H1 (cell line): ENCODE results near the gene DCAF15. TPM values are rescaled to one million over a fixed set of nuclear protein-coding genes. Genes with fewer than 3 reads are reported as not detected.

Experiments used
- CTCF ChIA-PET: fragments of 300-600 bp; sonication (Branson Sonifier 250); formaldehyde crosslinking; loops from one replicate; lab custom pipeline; 2021; ENCODE audit not compliant: partially characterized antibody; lab: Charles Lee
- POLR2A ChIA-PET: fragments of 300-600 bp; sonication (Branson Sonifier 250); formaldehyde crosslinking; loops from one replicate; lab custom pipeline; 2021; ENCODE audit warnings: inconsistent platforms; ENCODE audit not compliant: partially characterized antibody; lab: Charles Lee
- DNase-seq, 2 experiments: peaks; one replicate each; pipeline versions ENCODE4 v3.0.0 to v3.0.0-alpha.2; 2010 to 2022; ENCODE audit warnings: low spot score in 2 of 2, low read depth in 1 of 2, mixed read lengths in 1 of 2
- FAIRE-seq: peaks from 2 replicates; lab custom pipeline; 2011; peaks lifted over from hg19 to GRCh38; lab: Jason Lieb, UNC
- H2AFZ ChIP-seq: 2 replicates; pipeline ENCODE4 v1.8.1; 2012; ENCODE audit warnings: low read length, inconsistent platforms
- H2AK5ac ChIP-seq: 2 replicates; pipeline ENCODE4 v1.6.1; 2013; ENCODE audit warnings: low read depth, low read length
- H2BK120ac ChIP-seq: replicated peaks from 2 replicates; pipeline ENCODE3; 2013; ENCODE audit warnings: low read depth, low read length, inconsistent platforms
- H2BK12ac ChIP-seq: 2 replicates; pipeline ENCODE4 v1.6.1; 2013; ENCODE audit warnings: low read depth, low read length
- H2BK15ac ChIP-seq: 2 replicates; pipeline ENCODE4 v1.6.1; 2013; ENCODE audit warnings: low read length
- H2BK20ac ChIP-seq: 2 replicates; pipeline ENCODE4 v1.6.1; 2013; ENCODE audit warnings: low read length
- H2BK5ac ChIP-seq: 2 replicates; pipeline ENCODE4 v1.6.1; 2013; ENCODE audit warnings: low read depth, low read length
- H3K14ac ChIP-seq: 2 replicates; pipeline ENCODE4 v1.6.1; 2013; ENCODE audit warnings: inconsistent platforms; ENCODE audit not compliant: insufficient read length
- H3K18ac ChIP-seq: 2 replicates; pipeline ENCODE4 v1.6.1; 2013; ENCODE audit warnings: low read length; ENCODE audit errors: extremely low read depth
- H3K23ac ChIP-seq: 2 replicates; pipeline ENCODE4 v1.6.1; 2013; ENCODE audit warnings: inconsistent platforms; ENCODE audit not compliant: insufficient read length
- H3K23me2 ChIP-seq: 2 replicates; pipeline ENCODE4 v1.6.1; 2013; ENCODE audit warnings: low read depth, low read length
- H3K27ac ChIP-seq: 2 replicates; pipeline ENCODE4 v1.6.1; 2011; ENCODE audit warnings: low read depth, low read length, inconsistent platforms
- H3K27me3 ChIP-seq, 4 experiments: replicated peaks in 1 of 4; 1 replicate in 1 of 4; 2 replicates in 3 of 4; pipeline versions ENCODE4 v1.6.1 to v1.8.1; 2011 to 2013; ENCODE audit warnings: low read length in 3 of 4, mild to moderate bottlenecking in 3 of 4, inconsistent platforms in 2 of 4, mixed read lengths in 2 of 4, moderate library complexity in 1 of 4; ENCODE audit not compliant: control insufficient read depth in 3 of 4, insufficient read depth in 3 of 4; ENCODE audit errors: extremely low read depth in 1 of 4
- H3K36me3 ChIP-seq, 4 experiments: 2 replicates each; pipeline versions ENCODE4 v1.6.1 to v1.8.1; 2011 to 2013; ENCODE audit warnings: mild to moderate bottlenecking in 4 of 4, low read length in 3 of 4, moderate library complexity in 2 of 4, control low read depth in 1 of 4, inconsistent platforms in 1 of 4; ENCODE audit not compliant: insufficient read depth in 4 of 4, control insufficient read depth in 2 of 4
- H3K4ac ChIP-seq: replicated peaks from 2 replicates; pipeline ENCODE3; 2013; ENCODE audit warnings: low read length, low read depth, mixed read lengths, inconsistent platforms; ENCODE audit not compliant: insufficient read length
- H3K4me1 ChIP-seq, 4 experiments: replicated peaks in 1 of 4; 1 replicate in 1 of 4; 2 replicates in 3 of 4; pipeline versions ENCODE4 v1.6.1 to v1.8.1; 2011 to 2013; ENCODE audit warnings: low read length in 3 of 4, inconsistent platforms in 2 of 4, mixed read lengths in 1 of 4; ENCODE audit not compliant: insufficient read depth in 4 of 4, control insufficient read depth in 3 of 4
- H3K4me2 ChIP-seq, 2 experiments: 2 replicates each; pipeline versions ENCODE4 v1.6.1 to v1.8.1; 2011 to 2013; ENCODE audit warnings: low read depth in 2 of 2, low read length in 2 of 2, control low read depth in 1 of 2, inconsistent platforms in 1 of 2, mild to moderate bottlenecking in 1 of 2; ENCODE audit not compliant: insufficient read depth in 1 of 2
- H3K4me3 ChIP-seq, 4 experiments: fragments of 200-600, 300-600 bp in 1 of 4; sonication (generic), shearing (Covaris generic), sonication (Bioruptor Twin) in 1 of 4; 2 replicates each; pipeline versions ENCODE4 v1.5.1 to v1.8.1; 2011 to 2016; ENCODE audit warnings: low read length in 4 of 4, low read depth in 3 of 4, control low read depth in 2 of 4, inconsistent platforms in 2 of 4, mild to moderate bottlenecking in 2 of 4, mixed read lengths in 1 of 4, moderate library complexity in 1 of 4; ENCODE audit not compliant: insufficient read depth in 2 of 4; ENCODE audit errors: extremely low read depth in 1 of 4
- H3K56ac ChIP-seq: replicated peaks from 2 replicates; pipeline ENCODE3; 2013; ENCODE audit warnings: low read depth, mild to moderate bottlenecking, mixed read lengths, low read length, inconsistent platforms; ENCODE audit not compliant: insufficient read length
- H3K79me1 ChIP-seq: 2 replicates; pipeline ENCODE4 v1.6.1; 2013; ENCODE audit warnings: low read depth, low read length, control low read depth
- H3K79me2 ChIP-seq, 2 experiments: 2 replicates each; pipeline versions ENCODE4 v1.6.1 to v1.8.1; 2012 to 2013; ENCODE audit warnings: low read length in 2 of 2, mild to moderate bottlenecking in 2 of 2, inconsistent platforms in 1 of 2; ENCODE audit not compliant: insufficient read depth in 2 of 2, control insufficient read depth in 1 of 2
- H3K9ac ChIP-seq, 4 experiments: replicated peaks in 1 of 4; 1 replicate in 1 of 4; 2 replicates in 3 of 4; pipeline versions ENCODE4 v1.6.1 to v1.8.1; 2011 to 2013; ENCODE audit warnings: low read depth in 3 of 4, low read length in 3 of 4, control low read depth in 2 of 4, mild to moderate bottlenecking in 2 of 4, moderate library complexity in 2 of 4, inconsistent platforms in 1 of 4; ENCODE audit errors: extremely low read depth in 1 of 4
- H3K9me3 ChIP-seq, 2 experiments: 2 replicates each; pipeline versions ENCODE4 v1.6.1 to v1.8.1; 2012 to 2013; ENCODE audit warnings: mild to moderate bottlenecking in 2 of 2, moderate library complexity in 2 of 2, control low read depth in 1 of 2, inconsistent platforms in 1 of 2, low read depth in 1 of 2, low read length in 1 of 2, mixed read lengths in 1 of 2; ENCODE audit not compliant: insufficient read depth in 2 of 2
- H4K20me1 ChIP-seq, 2 experiments: replicated peaks in 1 of 2; 2 replicates each; pipeline versions ENCODE3 to v1.8.1; 2011 to 2013; ENCODE audit warnings: inconsistent platforms in 2 of 2, low read length in 2 of 2, mild to moderate bottlenecking in 1 of 2; ENCODE audit not compliant: insufficient read depth in 2 of 2, control insufficient read depth in 1 of 2
- H4K5ac ChIP-seq: 2 replicates; pipeline ENCODE4 v1.6.1; 2013; ENCODE audit warnings: low read length, low read depth, mixed read lengths, inconsistent platforms; ENCODE audit not compliant: insufficient read length
- H4K8ac ChIP-seq: 2 replicates; pipeline ENCODE4 v1.8.0; 2013; ENCODE audit warnings: mild to moderate bottlenecking, moderate library complexity, low read length, inconsistent platforms; ENCODE audit not compliant: insufficient read depth; ENCODE audit errors: extremely low read depth
- H4K91ac ChIP-seq: replicated peaks from 2 replicates; pipeline ENCODE3; 2013; ENCODE audit warnings: low read length, mixed read lengths, inconsistent platforms; ENCODE audit not compliant: insufficient read length
- BACH1 ChIP-seq: IDR thresholded peaks from 2 replicates; pipeline ENCODE4 v1.6.1; 2012; ENCODE audit warnings: low read length, improper control_type of control experiment
- CHD2 ChIP-seq: IDR thresholded peaks from 2 replicates; pipeline ENCODE4 v1.6.1; 2012; ENCODE audit warnings: low read length, improper control_type of control experiment
- EGR1 ChIP-seq: IDR thresholded peaks from 2 replicates; pipeline ENCODE4 v1.6.1; 2011; ENCODE audit warnings: low read depth, low read length, borderline replicate concordance
- FOSL1 ChIP-seq: IDR thresholded peaks from 2 replicates; pipeline ENCODE4 v1.6.1; 2011; ENCODE audit warnings: mild to moderate bottlenecking, low read depth, low read length, moderate library complexity; ENCODE audit not compliant: insufficient read depth
- HDAC6 ChIP-seq: IDR thresholded peaks from one replicate; pipeline ENCODE4 v1.7.1; 2012; ENCODE audit warnings: low read depth, mild to moderate bottlenecking, inconsistent platforms, low read length, moderate library complexity
- KDM5A ChIP-seq: fragments of 200-600 bp; IDR thresholded peaks from 2 replicates; pipeline ENCODE4 v1.7.1; 2012; ENCODE audit warnings: mild to moderate bottlenecking, low read length, inconsistent platforms, mixed read lengths
- NRF1 ChIP-seq: IDR thresholded peaks from 2 replicates; pipeline ENCODE4 v1.6.1; 2011; ENCODE audit warnings: mild to moderate bottlenecking, low read depth, low read length, improper control_type of control experiment
- RFX5 ChIP-seq: IDR thresholded peaks from 2 replicates; pipeline ENCODE4 v1.6.1; 2011; ENCODE audit warnings: low read depth, low read length, improper control_type of control experiment, borderline replicate concordance
- SAP30 ChIP-seq: fragments of 300-600 bp; sonication (generic); IDR thresholded peaks from 2 replicates; pipeline ENCODE4 v1.7.1; 2012; ENCODE audit warnings: low read length, moderate library complexity, mild to moderate bottlenecking, inconsistent platforms; ENCODE audit not compliant: insufficient read depth, insufficient replicate concordance
- SIN3A ChIP-seq, 2 experiments: IDR thresholded peaks in 1 of 2; conservative IDR thresholded peaks in 1 of 2; 2 replicates each; pipeline ENCODE4 v1.6.1; 2011 to 2012; ENCODE audit warnings: low read length in 2 of 2, improper control_type of control experiment in 1 of 2, low read depth in 1 of 2, mild to moderate bottlenecking in 1 of 2
- SIRT6 ChIP-seq: IDR thresholded peaks from one replicate; pipeline ENCODE4 v1.7.1; 2012; ENCODE audit warnings: low read length, inconsistent platforms
- SP2 ChIP-seq: IDR thresholded peaks from 2 replicates; pipeline ENCODE4 v1.6.1; 2012; ENCODE audit warnings: mild to moderate bottlenecking, low read length, inconsistent platforms
- SP4 ChIP-seq: IDR thresholded peaks from 2 replicates; pipeline ENCODE4 v1.6.1; 2012; ENCODE audit warnings: low read length, inconsistent platforms
- WGBS, 2 experiments: shearing (Covaris generic) in 1 of 2; methylation state at CpG; one replicate each; pipeline versions ENCODE4 v1.1.6 to v1.1.7; 2013 to 2015; ENCODE audit warnings: low lambda C conversion rate in 2 of 2, mixed read lengths in 2 of 2, inconsistent platforms in 1 of 2, low coverage in 1 of 2, missing lambda C conversion rate in 1 of 2; ENCODE audit not compliant: insufficient replicate concordance in 2 of 2, insufficient coverage in 1 of 2, insufficient read length in 1 of 2; ENCODE audit errors: extremely low coverage in 1 of 2, missing lambda C conversion rate in 1 of 2; 5-methylcytosine and 5-hydroxymethylcytosine counted together
- polyA plus RNA-seq, 7 experiments: library from polyadenylated mRNA; depleted of rRNA in 3 of 7; stranded (reverse) in 5 of 7; unstranded in 2 of 7; fragments of >200 nt in 5 of 7; fragments of 200-250 nt in 2 of 7; gene quantifications; 1 replicate in 5 of 7; 2 replicates in 1 of 7; 4 replicates in 1 of 7; pipeline versions ENCODE4 v1.2.1 to v1.2.3, GENCODE V29; 2011 to 2013; ENCODE audit warnings: missing spikeins in 2 of 7, mixed read lengths in 2 of 7
- total RNA-seq: library from RNA; stranded (reverse); fragmentation: NEBNext Ultra II Directional; extraction: Animal tissue kit (Norgen Biotek cat#: 25700); gene quantifications from 2 replicates; pipeline ENCODE4 v1.2.1, GENCODE V29; 2021
- TF ChIP-seq, protein P1 (sequence below): IDR thresholded peaks from 2 replicates; pipeline ENCODE4 v1.6.1; 2011; ENCODE audit warnings: low read length, improper control_type of control experiment

Gene DCAF15
- total and polyA plus RNA-seq, 2 of the 8 experiments (the other 6 are each of a cell fraction or from before 2014, with no cell fraction given), result 68.7 to 80.8 TPM

DNA sequence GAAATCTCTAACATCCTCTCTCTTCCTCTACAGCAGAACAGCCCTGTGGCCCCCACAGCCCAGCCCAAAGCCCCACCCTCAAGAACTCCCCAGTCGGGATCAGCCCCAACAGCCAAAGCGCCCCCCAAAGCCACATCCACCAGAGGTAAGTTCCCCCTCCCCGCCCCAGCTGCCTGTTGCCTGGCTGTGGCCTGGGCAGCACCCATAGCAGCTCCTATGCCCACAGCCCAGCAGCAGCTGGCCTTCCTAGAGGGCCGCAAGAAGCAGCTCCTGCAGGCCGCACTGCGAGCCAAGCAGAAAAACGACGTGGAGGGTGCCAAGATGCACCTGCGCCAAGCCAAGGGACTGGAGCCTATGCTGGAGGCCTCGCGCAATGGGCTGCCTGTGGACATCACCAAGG, 31.8 kb upstream of the DCAF15 start:
- no peaks in the 10 kb centered on the region for H3K79me1 ChIP-seq
- H2AFZ ChIP-seq, result no peak overlapping the region
- no peak overlapping the region for H3K27ac ChIP-seq
- H4K8ac ChIP-seq, result no peak overlapping the region
- H3K36me3 ChIP-seq, result peaks cover 7 to 45% (median 36%) of the 10 kb centered on the region in 4 experiments
- H3K23ac ChIP-seq, result no peak overlapping the region
- H4K91ac ChIP-seq, result no peak overlapping the region
- H3K18ac ChIP-seq, result no peak overlapping the region
- no peak overlapping the region for H2BK120ac ChIP-seq
- no peak overlapping the region for H3K9ac ChIP-seq
- no peak overlapping the region for H3K4me2 ChIP-seq
- no peak overlapping the region for H2BK20ac ChIP-seq
- no peak overlapping the region for H4K5ac ChIP-seq
- no peak overlapping the region for H2BK5ac ChIP-seq
- peaks cover 0 to 3% of the 10 kb centered on the region in 2 experiments for H4K20me1 ChIP-seq
- no peaks in the 10 kb centered on the region for H3K4me1 ChIP-seq
- H2BK12ac ChIP-seq, result no peak overlapping the region
- no peak overlapping the region for H2BK15ac ChIP-seq
- no peaks in the 10 kb centered on the region for H3K27me3 ChIP-seq
- ChIA-PET CTCF (interaction anchor here (0.6 to 1.3 kb wide), 5 partner anchors 14 to 123 kb away, joined by 3 read pairs; partner anchors contain the start of gene BRME1), POLR2A (interaction anchor here (0.7 to 2.4 kb wide), 8 partner anchors 9 to 42 kb away, joined by 3 to 21 read pairs (median 6); partner anchors contain the start of genes DCAF15 and PODNL1)
- no peak overlapping the region for H3K56ac ChIP-seq
- 92% methylated on average over 10 of the region's 11 CpGs; no CpG with 5 or more reads in 1 of the 2 experiments for WGBS, 2 experiments
- FAIRE-seq, result no peak
- no peak overlapping the region for H2AK5ac ChIP-seq
- peaks cover 9 to 10% of the 10 kb centered on the region in 2 experiments for H3K9me3 ChIP-seq
- no peaks in the 10 kb centered on the region for H3K79me2 ChIP-seq
- H3K4ac ChIP-seq, result no peak overlapping the region
- DNase-seq, result no peak
- H3K23me2 ChIP-seq, result no peaks in the 10 kb centered on the region
- H3K4me3 ChIP-seq, result no peak overlapping the region
- H3K14ac ChIP-seq, result no peak overlapping the region
- TF ChIP-seq NRF1 (no peak), SP2 (no peak), SIN3A (conservative IDR thresholded peaks at IDR 0.05 in 1 of 2, IDR thresholded peaks at IDR 0.05 in 1 of 2; ENCODE audit: low read depth in 1 of 2, low read length in 2 of 2) (no peak), SIRT6 (no peak), BACH1 (no peak), CHD2 (no peak), SP4 (no peak), RFX5 (no peak), SAP30 (no peak), KDM5A (no peak), FOSL1 (no peak), HDAC6 (no peak), EGR1 (no peak)
- TF ChIP-seq, protein P1, sequence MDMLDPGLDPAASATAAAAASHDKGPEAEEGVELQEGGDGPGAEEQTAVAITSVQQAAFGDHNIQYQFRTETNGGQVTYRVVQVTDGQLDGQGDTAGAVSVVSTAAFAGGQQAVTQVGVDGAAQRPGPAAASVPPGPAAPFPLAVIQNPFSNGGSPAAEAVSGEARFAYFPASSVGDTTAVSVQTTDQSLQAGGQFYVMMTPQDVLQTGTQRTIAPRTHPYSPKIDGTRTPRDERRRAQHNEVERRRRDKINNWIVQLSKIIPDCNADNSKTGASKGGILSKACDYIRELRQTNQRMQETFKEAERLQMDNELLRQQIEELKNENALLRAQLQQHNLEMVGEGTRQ, result no peak
